DOHH2 (cell line): ENCODE measurements around the gene HTR1E.
"Not testable (repeated sequence)": the region's sequence is repeated elsewhere in the genome, so short reads cannot be mapped to it uniquely, and the experiment has no call there.

ENCODE experiments used
- CTCF ChIP-seq: fragments of 200-600 bp; sonication (generic); IDR thresholded peaks from one replicate; pipeline ENCODE4 v1.5.1; 2014; ENCODE audit warnings: antibody characterized with exemption, mild to moderate bottlenecking, low read depth, low read length; ENCODE audit not compliant: poor library complexity, severe bottlenecking
- EZH2phosphoT487 ChIP-seq: fragments of 200-600 bp; sonication (generic); IDR thresholded peaks from 2 replicates; pipeline ENCODE4 v1.6.1; 2017; ENCODE audit warnings: borderline replicate concordance, mild to moderate bottlenecking, antibody characterized with exemption, low read length, moderate library complexity, mixed read lengths

- not testable (repeated sequence) for TF ChIP-seq CTCF, EZH2phosphoT487
These were observed 10.2 kb upstream of the HTR1E start for GRCh38 chr6:86927138-86927537.
